ENCODE measurements around the gene HSPB8.

DNA sequence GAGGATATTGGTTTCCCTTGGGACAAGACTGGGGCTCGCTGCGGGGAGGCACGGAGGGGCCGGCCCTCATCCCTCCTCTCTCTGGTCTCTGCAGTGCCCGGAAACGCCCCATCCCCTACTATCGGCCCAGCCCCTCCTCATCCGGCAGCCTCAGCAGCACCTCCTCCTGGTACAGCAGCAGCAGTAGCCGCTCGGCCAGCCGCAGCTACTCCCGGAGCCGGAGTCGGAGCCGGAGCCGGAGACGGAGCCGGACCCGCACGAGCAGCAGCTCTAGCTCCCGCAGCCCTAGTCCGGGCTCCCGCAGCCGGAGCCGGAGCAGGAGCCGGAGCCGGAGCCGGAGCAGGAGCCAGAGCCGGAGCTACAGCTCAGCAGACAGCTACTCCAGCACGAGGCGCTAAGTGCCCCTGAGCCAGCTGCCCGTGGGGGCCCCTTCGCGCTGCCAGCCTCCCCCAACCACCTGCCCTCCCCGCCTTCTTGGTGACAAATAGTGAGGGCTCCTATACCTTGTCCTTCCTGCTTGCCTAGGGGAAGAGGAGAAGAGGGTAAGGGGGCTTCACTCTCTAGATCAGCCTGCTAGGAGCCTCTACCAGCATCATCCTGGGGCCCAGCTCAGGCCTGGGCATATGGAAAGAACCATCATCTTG is 22.2 kb upstream of the HSPB8 start:
- TF ChIP-seq, protein P1, sequence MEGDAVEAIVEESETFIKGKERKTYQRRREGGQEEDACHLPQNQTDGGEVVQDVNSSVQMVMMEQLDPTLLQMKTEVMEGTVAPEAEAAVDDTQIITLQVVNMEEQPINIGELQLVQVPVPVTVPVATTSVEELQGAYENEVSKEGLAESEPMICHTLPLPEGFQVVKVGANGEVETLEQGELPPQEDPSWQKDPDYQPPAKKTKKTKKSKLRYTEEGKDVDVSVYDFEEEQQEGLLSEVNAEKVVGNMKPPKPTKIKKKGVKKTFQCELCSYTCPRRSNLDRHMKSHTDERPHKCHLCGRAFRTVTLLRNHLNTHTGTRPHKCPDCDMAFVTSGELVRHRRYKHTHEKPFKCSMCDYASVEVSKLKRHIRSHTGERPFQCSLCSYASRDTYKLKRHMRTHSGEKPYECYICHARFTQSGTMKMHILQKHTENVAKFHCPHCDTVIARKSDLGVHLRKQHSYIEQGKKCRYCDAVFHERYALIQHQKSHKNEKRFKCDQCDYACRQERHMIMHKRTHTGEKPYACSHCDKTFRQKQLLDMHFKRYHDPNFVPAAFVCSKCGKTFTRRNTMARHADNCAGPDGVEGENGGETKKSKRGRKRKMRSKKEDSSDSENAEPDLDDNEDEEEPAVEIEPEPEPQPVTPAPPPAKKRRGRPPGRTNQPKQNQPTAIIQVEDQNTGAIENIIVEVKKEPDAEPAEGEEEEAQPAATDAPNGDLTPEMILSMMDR (conservative IDR thresholded peaks at IDR 0.05), result no peak; the same call in 1 of the 2 replicates
- TF ChIP-seq ZFX (IDR thresholded peaks at IDR 0.05), result no peak
